ENCODE data around the gene CEACAM16. TPM values are rescaled to one million over a fixed set of nuclear protein-coding genes. Genes with fewer than 3 reads are reported as not detected.

The CEACAM16 gene
- total RNA-seq, 1 donor from 2014 or later, result not detected

- Mint-ChIP-seq H3K27me3 (ENCODE audit: low read depth) (no peaks in the 10 kb centered on the region), H3K4me3 (ENCODE audit: unreplicated experiment) (no peak overlapping the region), H3K27ac (ENCODE audit: unreplicated experiment) (peak overlapping the region; percentile 86), H3K4me1 (ENCODE audit: low read depth) (peaks cover 23% of the 10 kb centered on the region), H3K9me3 (ENCODE audit: low read depth) (no peaks in the 10 kb centered on the region), H3K36me3 (ENCODE audit: low read depth) (peaks cover 45% of the 10 kb centered on the region)
- DNase-seq (ENCODE audit: low spot score), result no peak
- TF ChIP-seq CTCF (IDR thresholded peaks at IDR 0.05), result no peak
Measured at GRCh38 chr19:44658069-44658733, 40.8 kb upstream of the CEACAM16 start.

- H3K27ac Mint-ChIP-seq (ENCODE audit: unreplicated experiment), result no peak overlapping the region
- TF ChIP-seq CTCF (IDR thresholded peaks at IDR 0.05), result no peak
- H3K9me3 Mint-ChIP-seq (ENCODE audit: low read depth), result no peaks in the 10 kb centered on the region
- no peak overlapping the region for H3K4me3 Mint-ChIP-seq (ENCODE audit: unreplicated experiment)
- peaks cover 42% of the 10 kb centered on the region for H3K36me3 Mint-ChIP-seq (ENCODE audit: low read depth)
- H3K27me3 Mint-ChIP-seq (ENCODE audit: low read depth), result no peaks in the 10 kb centered on the region
- peaks cover 17% of the 10 kb centered on the region for H3K4me1 Mint-ChIP-seq (ENCODE audit: low read depth)
- no peak for DNase-seq (ENCODE audit: low spot score)
Measured at GRCh38 chr19:44660081-44660480, 38.9 kb upstream of the CEACAM16 start.

GRCh38 chr19:44661205-44661604, 37.7 kb upstream of the CEACAM16 start:
- DNase-seq (ENCODE audit: low spot score), result no peak
- Mint-ChIP-seq H3K9me3 (ENCODE audit: low read depth) (no peaks in the 10 kb centered on the region), H3K27ac (ENCODE audit: unreplicated experiment) (no peak overlapping the region), H3K4me3 (ENCODE audit: unreplicated experiment) (no peak overlapping the region), H3K4me1 (ENCODE audit: low read depth) (peaks cover 9% of the 10 kb centered on the region), H3K36me3 (ENCODE audit: low read depth) (peaks cover 35% of the 10 kb centered on the region), H3K27me3 (ENCODE audit: low read depth) (no peaks in the 10 kb centered on the region)
- no peak for TF ChIP-seq CTCF (IDR thresholded peaks at IDR 0.05)

GRCh38 chr19:44661904-44662303, 37.0 kb upstream of the CEACAM16 start:
- Mint-ChIP-seq H3K27me3 (ENCODE audit: low read depth) (no peaks in the 10 kb centered on the region), H3K4me3 (ENCODE audit: unreplicated experiment) (no peak overlapping the region), H3K4me1 (ENCODE audit: low read depth) (peaks cover 4% of the 10 kb centered on the region), H3K36me3 (ENCODE audit: low read depth) (peaks cover 30% of the 10 kb centered on the region), H3K27ac (ENCODE audit: unreplicated experiment) (no peak overlapping the region), H3K9me3 (ENCODE audit: low read depth) (no peaks in the 10 kb centered on the region)
- no peak for DNase-seq (ENCODE audit: low spot score)
- no peak for TF ChIP-seq CTCF (IDR thresholded peaks at IDR 0.05)

GRCh38 chr19:44662691-44663385, 36.1 kb upstream of the CEACAM16 start:
- no peaks in the 10 kb centered on the region for H3K27me3 Mint-ChIP-seq (ENCODE audit: low read depth)
- no peaks in the 10 kb centered on the region for H3K4me1 Mint-ChIP-seq (ENCODE audit: low read depth)
- no peak for TF ChIP-seq CTCF (IDR thresholded peaks at IDR 0.05)
- no peaks in the 10 kb centered on the region for H3K9me3 Mint-ChIP-seq (ENCODE audit: low read depth)
- H3K36me3 Mint-ChIP-seq (ENCODE audit: low read depth), result peaks cover 21% of the 10 kb centered on the region
- no peak overlapping the region for H3K27ac Mint-ChIP-seq (ENCODE audit: unreplicated experiment)
- H3K4me3 Mint-ChIP-seq (ENCODE audit: unreplicated experiment), result no peak overlapping the region
- no peak for DNase-seq (ENCODE audit: low spot score)
